ENCODE measurements around the gene OPRL1.
"Not testable (repeated sequence)": the region's sequence is repeated elsewhere in the genome, so short reads cannot be mapped to it uniquely, and the experiment has no call there.

The OPRL1 gene

DNA sequence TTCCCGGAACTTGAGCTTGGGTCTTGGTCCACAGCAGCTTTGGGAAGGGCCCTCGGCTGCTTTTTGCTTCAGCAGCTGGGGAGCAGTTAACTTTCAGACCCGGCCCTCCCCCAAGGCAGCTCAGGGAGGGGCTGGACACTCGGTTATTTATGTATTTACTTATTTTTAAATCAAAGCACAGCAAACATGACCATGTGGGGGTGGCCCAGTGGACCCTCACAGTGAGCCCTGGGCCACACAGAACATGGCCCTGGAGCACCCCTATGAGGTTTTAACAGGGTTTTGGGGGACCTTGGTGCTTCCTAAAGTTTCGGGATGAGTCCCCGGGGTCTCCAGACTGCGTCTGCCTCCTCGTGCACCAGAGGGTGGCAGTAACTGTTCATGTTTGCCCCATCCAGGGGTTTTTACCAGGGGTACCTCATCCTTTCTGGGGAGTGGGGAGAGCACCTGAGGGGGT, 54.1 kb downstream of the OPRL1 start:
- DNase-seq (ENCODE audit: extremely low spot score, insufficient read length, low read depth), result no peak
- FAIRE-seq, result no peak

- FAIRE-seq; DNase-seq (ENCODE audit: extremely low spot score, insufficient read length, low read depth): not testable (repeated sequence)
Observed at GRCh38 chr20:64134744-64135143, 54.9 kb downstream of the OPRL1 start.

DNA sequence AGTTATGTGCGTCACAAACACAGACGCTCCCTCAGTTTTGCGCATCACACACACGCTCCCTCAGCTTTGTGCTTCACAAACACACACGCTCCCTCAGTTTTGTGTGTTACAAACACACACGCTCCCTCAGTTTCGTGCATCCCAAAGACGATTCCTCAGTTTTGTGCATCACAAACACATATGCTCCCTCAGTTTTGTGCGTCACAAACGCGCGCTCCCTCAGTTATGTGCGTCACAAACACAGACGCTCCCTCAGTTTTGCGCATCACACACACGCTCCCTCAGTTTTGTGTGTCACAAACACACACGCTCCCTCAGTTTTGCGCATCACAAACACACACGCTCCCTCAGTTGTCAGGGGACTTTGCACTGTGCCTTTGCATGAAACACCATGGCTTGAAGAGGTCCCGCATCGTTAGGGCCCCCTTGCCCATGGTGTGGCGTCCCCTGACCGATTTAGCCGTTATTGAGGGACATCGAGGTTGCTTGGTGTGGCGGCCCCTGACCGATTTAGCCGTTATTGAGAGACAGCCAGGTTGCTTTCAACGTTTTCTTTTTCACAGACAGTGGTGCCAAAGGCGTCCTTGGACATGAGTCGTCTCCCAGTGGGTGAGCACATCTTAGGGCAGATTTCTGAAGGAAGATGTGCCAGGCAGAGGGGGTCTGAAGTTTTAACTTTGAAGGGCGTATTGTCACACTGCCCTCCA, 56.3 kb downstream of the OPRL1 start:
- DNase-seq (ENCODE audit: extremely low spot score, insufficient read length, low read depth), result no peak

GRCh38 chr20:64137598-64138031, 57.7 kb downstream of the OPRL1 start:
- DNase-seq (ENCODE audit: extremely low spot score, insufficient read length, low read depth) (no peak), FAIRE-seq (no peak)

More for the DNA sequence above, 56.3 kb downstream of the OPRL1 start:
- FAIRE-seq, result no peak

DNA sequence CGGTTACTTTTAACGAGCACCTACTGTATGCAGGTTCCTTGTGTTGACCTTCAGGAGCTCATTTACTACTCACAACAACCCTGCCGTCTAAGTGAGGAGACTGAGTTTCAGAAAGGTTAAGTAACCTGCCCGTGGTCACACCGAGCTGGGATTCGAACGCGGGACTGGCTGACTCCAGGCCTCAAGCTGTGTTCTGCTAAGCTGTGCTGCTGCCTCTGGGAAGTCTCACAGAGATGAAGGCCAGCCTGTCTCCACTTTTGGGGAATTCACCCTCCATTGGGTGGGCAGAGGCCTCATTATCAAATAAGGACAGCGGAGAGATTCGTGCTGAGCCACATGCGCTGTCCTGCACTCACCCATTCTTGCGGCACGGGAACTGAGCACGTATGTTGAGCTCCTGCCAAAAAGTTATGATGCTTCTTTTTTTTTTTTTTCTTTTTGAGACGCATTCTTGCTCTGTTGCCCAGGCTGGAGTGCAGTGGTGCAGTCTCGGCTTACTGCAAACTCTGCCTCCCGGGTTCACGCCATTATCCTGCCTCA, 58.5 kb downstream of the OPRL1 start:
- DNase-seq (ENCODE audit: extremely low spot score, insufficient read length, low read depth) (no peak), FAIRE-seq (no peak)

DNA sequence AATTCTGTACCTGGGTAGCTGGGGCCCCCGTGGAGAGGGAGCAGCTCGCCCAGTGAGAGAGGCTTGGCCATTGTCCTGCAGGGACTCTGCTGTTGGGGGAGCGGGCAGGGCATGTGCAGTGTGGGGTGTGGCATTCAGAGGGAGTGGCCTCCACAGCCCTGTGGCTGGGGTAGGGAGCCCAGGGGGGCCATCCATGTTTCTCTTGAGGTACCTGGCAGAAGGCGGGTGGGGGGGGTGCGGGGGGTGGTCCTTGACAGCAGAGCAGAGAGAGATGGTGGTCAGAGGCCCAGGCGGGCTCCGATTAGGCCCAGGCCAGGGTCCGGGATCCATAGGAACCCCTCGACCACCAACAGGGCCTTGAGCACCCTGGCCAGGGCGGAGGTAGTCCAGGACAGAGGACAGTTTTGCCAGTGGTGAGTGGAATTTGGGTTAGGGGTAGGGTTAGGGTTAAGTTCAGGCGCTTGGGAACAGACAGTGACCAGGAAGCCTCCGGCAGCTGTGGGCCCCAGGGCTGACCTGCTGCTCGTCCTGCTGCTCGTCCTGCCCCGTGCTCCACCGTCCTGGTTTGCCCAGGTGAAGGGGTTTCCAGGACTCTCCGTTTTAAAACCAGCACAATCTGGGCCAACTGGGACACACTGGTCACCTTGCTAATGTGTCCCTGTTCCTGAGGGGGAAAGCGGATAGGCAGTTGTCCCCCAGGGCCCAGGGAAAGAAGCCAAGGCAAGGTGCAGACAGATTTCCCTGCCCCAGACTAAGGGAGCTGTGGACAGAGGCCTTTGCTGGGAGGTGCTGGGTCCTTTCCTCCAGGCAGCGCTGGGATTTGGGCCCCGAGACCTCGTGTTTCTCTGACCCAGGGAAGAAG, 59.5 kb downstream of the OPRL1 start:
- DNase-seq (ENCODE audit: extremely low spot score, insufficient read length, low read depth) (no peak), FAIRE-seq (no peak)

- FAIRE-seq, result no peak
- no peak for DNase-seq (ENCODE audit: extremely low spot score, insufficient read length, low read depth)
Observed at GRCh38 chr20:64140061-64140931, 60.4 kb downstream of the OPRL1 start.

GRCh38 chr20:64140956-64141355, 61.1 kb downstream of the OPRL1 start:
- no peak for DNase-seq (ENCODE audit: extremely low spot score, insufficient read length, low read depth)
- no peak for FAIRE-seq

DNA sequence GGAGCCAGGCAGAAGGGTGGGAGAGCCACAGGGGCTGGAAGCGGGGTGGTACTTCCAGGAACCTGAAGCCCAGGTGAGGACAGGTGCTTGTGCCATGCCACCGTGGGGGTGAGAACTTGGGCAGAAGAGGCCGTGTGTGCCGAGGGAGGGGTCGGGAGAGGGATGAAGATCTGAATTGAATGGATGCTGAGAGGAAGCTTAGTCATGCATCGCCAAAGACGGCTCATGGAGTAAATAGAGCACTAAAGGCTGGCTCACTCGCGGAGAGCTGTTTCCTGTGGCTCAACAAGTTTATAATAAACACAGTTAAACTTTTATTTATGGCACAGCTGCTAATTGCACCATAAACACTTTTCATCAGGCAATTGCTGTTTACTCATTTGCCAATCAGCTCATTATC, 62.7 kb downstream of the OPRL1 start:
- DNase-seq (ENCODE audit: extremely low spot score, insufficient read length, low read depth), result no peak
- no peak for FAIRE-seq

- DNase-seq (ENCODE audit: extremely low spot score, insufficient read length, low read depth) (no peak), FAIRE-seq (no peak)
Observed at GRCh38 chr20:64143018-64143801, 63.3 kb downstream of the OPRL1 start.

DNA sequence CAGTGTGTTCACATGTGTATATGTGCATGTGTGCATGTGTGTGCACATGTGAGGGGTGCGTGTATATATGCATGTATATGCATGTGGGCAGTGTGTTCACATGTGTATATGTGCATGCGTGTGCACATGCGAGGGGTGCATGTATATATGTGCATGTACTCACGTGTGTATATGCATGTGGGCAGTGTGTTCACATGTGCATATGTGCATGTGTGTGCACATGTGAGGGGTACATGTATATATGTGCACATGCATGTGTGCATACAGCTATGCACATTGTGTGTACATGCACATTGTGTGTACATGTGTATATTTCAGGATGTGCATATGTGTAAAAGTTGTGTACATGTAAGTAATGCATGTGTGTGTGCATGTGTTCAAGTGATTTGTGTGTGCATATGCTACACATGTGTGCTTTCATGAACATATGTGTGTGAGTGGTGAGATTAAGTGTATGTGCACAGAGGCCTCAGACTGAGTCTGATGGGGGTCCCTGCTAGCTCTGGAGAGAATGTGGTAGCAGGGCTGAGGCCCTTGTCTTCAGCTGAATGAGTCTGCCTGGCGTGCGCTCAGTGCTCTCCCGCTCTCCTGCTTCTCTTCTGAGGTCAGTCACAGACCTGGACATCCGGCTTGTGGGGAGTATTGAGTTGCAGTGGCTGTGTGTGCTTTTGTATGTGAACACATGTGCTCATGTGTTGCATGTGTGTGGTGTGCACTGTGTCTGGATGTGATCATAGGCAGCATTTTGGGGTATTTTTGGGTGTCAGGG, 64.4 kb downstream of the OPRL1 start:
- no peak for FAIRE-seq
- no peak for DNase-seq (ENCODE audit: extremely low spot score, insufficient read length, low read depth)

DNA sequence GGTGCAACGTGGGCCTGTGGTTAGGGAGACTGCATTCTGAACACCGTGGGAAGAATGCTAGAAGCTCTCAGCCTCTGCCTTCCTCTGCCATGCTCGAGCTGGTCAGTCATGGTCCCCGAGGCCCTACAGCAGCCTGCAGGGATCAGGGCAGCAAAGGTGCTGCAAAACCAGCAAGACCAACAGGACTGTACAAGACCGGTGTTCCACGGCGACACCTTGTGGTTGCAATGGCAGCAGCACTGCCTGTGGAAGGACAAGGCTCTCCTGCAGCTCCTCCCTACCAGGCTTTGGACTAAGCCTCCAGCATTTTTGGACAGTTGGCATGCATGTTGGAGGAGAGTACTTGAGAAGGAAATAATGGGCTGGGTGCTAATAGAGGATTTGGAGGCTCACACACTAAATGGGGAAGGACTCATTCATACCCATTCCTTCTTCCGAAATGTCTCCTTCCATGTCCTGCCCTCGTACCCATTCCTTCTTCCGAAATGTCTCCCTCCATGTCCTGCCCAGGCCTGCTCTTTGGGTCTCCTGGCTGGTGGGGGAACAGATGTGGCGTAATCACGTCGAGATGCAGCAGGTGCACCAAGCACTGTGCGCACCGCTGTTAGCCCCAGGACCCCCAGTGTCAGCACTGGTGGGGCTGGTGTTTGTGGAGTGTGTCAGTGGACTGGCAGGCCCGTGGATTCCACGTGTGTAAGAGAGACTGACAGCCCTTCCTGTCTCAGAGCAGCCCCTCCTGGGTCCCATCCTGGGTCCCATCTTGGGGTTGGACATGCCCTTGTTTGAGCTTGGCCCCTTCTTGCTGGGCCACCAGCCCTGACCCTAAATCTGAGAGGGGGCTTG, 65.8 kb downstream of the OPRL1 start:
- FAIRE-seq, result no peak

GRCh38 chr20:64146301-64146935, 66.5 kb downstream of the OPRL1 start:
- no peak for FAIRE-seq
- no peak for DNase-seq (ENCODE audit: extremely low spot score, insufficient read length, low read depth)

More for the DNA sequence above, 65.8 kb downstream of the OPRL1 start:
- no peak for DNase-seq (ENCODE audit: extremely low spot score, insufficient read length, low read depth)

- no peak for FAIRE-seq
- DNase-seq (ENCODE audit: extremely low spot score, insufficient read length, low read depth), result no peak
Observed at GRCh38 chr20:64146936-64147477, 67.1 kb downstream of the OPRL1 start.

DNA sequence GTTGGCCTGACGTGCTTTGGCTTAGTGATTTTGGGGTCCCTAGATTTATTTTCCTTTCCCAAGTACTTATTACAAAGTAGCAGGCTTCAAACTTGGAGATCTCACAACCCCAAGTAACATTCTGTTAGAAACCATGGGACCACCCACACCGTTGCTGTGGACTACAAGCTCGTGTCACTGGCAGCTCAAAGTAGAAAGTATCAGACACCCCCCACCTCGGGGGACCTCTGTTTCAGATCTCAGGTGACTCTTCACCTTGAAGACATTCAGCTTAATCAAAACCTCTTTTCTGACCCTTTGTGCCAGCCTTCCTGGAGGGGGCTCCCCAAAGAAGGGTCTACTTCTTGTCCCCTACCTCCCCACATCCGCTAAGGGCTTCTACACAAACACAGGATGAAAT, 68.7 kb downstream of the OPRL1 start:
- no peak for DNase-seq (ENCODE audit: extremely low spot score, insufficient read length, low read depth)
- FAIRE-seq, result no peak

- FAIRE-seq (no peak), DNase-seq (ENCODE audit: extremely low spot score, insufficient read length, low read depth) (no peak)
Observed at GRCh38 chr20:64149141-64149540, 69.3 kb downstream of the OPRL1 start.

Measured in GM18507 (cell line).